ENCODE measurements around the gene GABPA.
A peak's percentile ranks its signal among the peaks of the same experiment; 100 is the strongest.

GABPA gene

DNA sequence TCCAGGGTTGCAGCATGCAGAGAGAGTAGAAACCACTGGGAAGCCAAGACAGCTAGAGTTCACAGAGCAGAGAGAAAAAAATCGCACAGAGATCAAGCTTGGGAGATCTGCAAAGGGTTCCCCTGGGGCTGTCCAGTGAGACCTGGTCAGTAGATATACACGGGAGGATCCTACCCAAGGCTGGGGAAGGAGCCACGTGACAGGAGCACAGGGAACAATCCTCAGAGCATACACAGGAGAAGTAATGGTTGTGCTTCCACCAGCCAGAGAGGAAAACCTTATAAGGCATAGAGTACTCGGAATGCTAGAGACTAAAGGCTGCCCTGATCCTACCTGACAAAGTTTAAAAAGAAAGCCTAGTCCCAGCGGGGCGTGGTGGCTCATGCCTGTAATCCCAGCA is 53.9 kb downstream of the GABPA start:
- Histone ChIP-seq H3K9ac (no peak overlapping the region), H3K27ac (no peak overlapping the region), H3K27me3 (no peaks in the 10 kb centered on the region), H4K20me1 (no peaks in the 10 kb centered on the region), H3K4me2 (no peak overlapping the region), H3K4me1 (peaks cover 5 to 12% (median 8%) of the 10 kb centered on the region in 10 experiments; a peak in 18 of 20 replicates), H3K4me3 (no peak overlapping the region), H3K36me3 (no peaks in the 10 kb centered on the region), H3K9me3 (replicated peaks in 1 of 11) (no peaks in the 10 kb centered on the region)
- TF ChIP-seq Cebpa-rat (IDR thresholded peaks at IDR 0.05): no peak

DNA sequence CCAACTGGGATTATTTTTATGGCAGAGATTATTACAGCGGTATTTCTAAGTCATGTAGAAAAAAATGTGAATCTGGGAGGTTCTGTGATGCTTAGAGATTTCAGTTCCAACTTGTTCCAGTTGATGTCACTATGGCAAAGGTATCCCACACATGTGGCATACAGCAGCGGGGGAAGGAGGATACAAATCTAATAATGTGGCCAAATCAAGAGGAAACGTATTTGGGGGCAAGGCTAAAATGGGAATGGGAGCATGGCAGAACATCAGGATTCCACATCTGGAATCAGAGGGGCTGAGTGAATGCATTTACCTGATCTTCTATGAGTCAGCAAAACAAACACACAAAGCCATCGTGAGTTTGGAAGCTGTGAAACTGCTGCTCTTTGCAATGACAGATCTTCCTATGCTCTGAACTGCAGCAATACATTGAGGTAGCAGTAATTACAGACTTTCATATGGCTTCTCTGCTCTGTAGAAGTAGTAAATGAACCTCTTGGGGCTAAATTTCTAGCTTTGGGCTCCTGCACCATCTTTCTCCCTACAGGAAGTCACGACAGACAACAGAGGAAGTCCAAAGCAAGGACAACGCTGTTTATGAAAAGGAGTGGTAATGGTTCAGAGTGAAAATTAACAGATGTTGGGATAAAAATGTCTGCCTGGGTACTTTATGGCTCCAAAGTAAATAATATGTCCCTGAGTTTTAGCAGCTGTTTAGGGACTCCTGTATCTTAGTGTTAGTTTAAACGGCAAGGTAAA is 55.5 kb downstream of the GABPA start:
- Histone ChIP-seq H3K36me3 (no peaks in the 10 kb centered on the region), H3K4me3 (peak overlapping the region in 9 of 10 experiments; percentile 9 to 60 (median 46); a peak in 16 of 20 replicates), H3K4me2 (peak overlapping the region; percentile 47 to 90 (median 73)), H3K9me3 (replicated peaks in 1 of 11) (no peaks in the 10 kb centered on the region), H3K4me1 (peaks cover 5 to 12% (median 8%) of the 10 kb centered on the region in 10 experiments; a peak in 18 of 20 replicates), H3K27me3 (no peaks in the 10 kb centered on the region), H3K9ac (peak overlapping the region in 10 of 11 experiments; percentile 1 to 60 (median 42); a peak in 12 of 22 replicates), H3K27ac (peak overlapping the region in 10 of 11 experiments; percentile 1 to 66 (median 52); a peak in 17 of 22 replicates), H4K20me1 (no peaks in the 10 kb centered on the region)
- no peak for TF ChIP-seq Cebpa-rat (IDR thresholded peaks at IDR 0.05)

DNA sequence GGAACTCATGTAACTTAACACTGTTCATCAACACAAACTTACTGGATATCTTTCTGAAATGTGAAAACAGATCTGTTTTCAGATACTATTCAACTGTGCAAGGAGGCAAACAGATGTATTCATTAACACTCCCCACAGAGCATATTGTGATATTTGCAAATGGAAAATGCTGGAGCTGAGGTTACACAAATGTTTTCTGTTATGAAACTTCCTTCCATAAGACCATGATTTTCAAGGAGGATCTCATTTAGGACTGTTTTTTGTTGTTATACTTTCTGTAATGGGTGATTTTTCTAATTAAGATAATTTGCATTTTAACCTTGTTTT is 56.1 kb downstream of the GABPA start:
- Histone ChIP-seq H3K27me3 (no peaks in the 10 kb centered on the region), H3K9me3 (replicated peaks in 1 of 11) (no peaks in the 10 kb centered on the region), H3K4me2 (peak overlapping the region; percentile 47 to 90 (median 73)), H3K4me1 (peaks cover 5 to 12% (median 8%) of the 10 kb centered on the region in 10 experiments; a peak in 18 of 20 replicates), H3K36me3 (no peaks in the 10 kb centered on the region), H3K9ac (peak overlapping the region in 3 of 11 experiments; percentile 26 to 42 (median 30); a peak in 3 of 22 replicates), H3K4me3 (peak overlapping the region in 2 of 10 experiments; percentile 45 to 46; a peak in 3 of 20 replicates), H4K20me1 (no peaks in the 10 kb centered on the region), H3K27ac (peak overlapping the region in 9 of 11 experiments; percentile 1 to 66 (median 53); a peak in 13 of 22 replicates)
- TF ChIP-seq Cebpa-rat (IDR thresholded peaks at IDR 0.05): no peak

DNA sequence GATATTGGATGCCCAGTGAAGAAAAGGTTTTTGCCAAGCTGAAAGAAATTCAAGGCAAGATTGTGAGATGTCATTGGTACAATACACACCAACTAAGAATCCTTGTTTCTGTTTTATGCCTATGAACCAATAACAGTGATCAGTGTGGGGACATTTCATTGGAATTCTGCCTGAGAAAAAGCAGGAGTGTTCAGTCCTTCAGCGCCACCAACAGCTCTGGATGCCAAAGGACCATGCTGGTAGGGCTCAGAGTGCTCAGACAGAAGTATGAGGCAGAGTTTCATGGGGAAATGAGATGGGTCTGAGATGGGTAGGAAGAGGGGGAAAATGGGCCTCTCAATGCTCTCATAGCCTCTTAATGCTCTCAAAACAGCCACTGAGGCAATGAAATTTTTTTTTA is 56.5 kb downstream of the GABPA start:
- no peaks in the 10 kb centered on the region for H3K9me3 ChIP-seq (replicated peaks in 1 of 11)
- TF ChIP-seq Cebpa-rat (IDR thresholded peaks at IDR 0.05): no peak
- no peaks in the 10 kb centered on the region for H4K20me1 ChIP-seq
- H3K4me1 ChIP-seq: peaks cover 5 to 12% (median 8%) of the 10 kb centered on the region in 10 experiments; a peak in 18 of 20 replicates
- H3K27ac ChIP-seq: no peak overlapping the region
- no peak overlapping the region for H3K4me2 ChIP-seq
- H3K36me3 ChIP-seq: no peaks in the 10 kb centered on the region
- no peak overlapping the region for H3K4me3 ChIP-seq
- H3K27me3 ChIP-seq: no peaks in the 10 kb centered on the region
- no peak overlapping the region for H3K9ac ChIP-seq

DNA sequence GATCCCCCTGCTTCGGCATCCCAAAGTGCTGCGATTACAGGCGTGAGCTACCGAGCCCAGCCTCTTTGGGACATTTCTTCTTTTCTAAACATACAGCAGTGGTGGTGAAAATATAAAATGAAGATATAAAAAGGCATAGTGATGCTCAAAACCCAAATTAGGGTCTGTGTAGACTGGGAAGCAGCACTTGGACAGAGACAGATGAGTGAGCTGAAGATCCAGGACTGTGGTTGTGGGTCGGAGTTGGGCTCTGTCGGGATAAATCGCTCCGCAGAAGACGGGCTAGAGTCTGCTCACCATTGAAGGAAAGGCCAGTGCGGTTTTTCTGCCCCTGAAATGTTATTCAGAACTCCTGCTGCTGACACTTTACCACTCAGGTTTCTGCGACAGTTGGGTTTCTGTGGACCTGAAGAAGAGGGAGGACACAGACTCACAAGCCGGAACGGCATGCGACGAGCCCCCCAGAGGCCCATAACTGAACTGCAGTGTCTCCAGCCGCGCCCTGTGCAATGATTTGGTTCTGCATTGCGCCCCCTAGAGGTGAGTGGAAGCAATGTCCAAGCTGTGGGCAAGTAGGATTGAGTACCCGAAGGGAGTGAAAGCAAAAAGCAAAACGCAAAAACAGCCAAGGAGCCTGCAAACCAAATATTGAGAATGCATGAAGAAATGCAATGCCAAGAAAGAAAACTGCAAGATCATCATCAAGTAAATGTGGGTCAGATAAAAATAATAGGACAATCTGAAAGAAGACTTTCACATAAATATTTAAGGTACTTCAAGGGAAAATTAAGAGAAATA is 66.6 kb downstream of the GABPA start:
- no peaks in the 10 kb centered on the region for H3K36me3 ChIP-seq
- H3K9ac ChIP-seq: no peak overlapping the region
- H3K4me1 ChIP-seq: no peaks in the 10 kb centered on the region
- TF ChIP-seq Cebpa-rat (IDR thresholded peaks at IDR 0.05): no peak
- H3K27me3 ChIP-seq: no peaks in the 10 kb centered on the region
- H3K27ac ChIP-seq: no peak overlapping the region
- H3K4me3 ChIP-seq: no peak overlapping the region
- H3K4me2 ChIP-seq: no peak overlapping the region
- no peaks in the 10 kb centered on the region for H3K9me3 ChIP-seq (replicated peaks in 1 of 11)
- no peaks in the 10 kb centered on the region for H4K20me1 ChIP-seq

DNA sequence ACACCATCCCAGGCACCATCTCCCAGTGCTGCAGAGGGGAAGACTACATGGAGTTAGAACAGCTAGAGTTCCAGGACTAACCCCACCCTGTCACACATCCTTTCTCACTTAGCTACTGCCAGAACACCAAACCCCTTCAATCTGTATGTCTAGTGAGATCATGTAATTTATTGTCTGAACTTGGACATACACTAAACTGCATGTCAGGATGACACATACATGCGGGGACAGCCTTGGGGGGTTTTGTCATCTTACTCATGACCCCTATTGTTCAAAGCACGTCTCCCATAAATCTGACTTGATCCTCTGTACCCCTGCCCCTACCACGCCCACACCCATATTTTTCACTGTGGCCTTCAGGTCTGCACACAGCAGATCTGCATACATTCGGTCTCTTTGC is 71.3 kb downstream of the GABPA start:
- Histone ChIP-seq H3K9me3 (replicated peaks in 1 of 11) (no peaks in the 10 kb centered on the region), H3K27me3 (no peaks in the 10 kb centered on the region), H3K4me3 (no peak overlapping the region), H3K36me3 (no peaks in the 10 kb centered on the region), H3K9ac (no peak overlapping the region), H3K4me1 (no peaks in the 10 kb centered on the region), H4K20me1 (no peaks in the 10 kb centered on the region), H3K27ac (no peak overlapping the region), H3K4me2 (no peak overlapping the region)
- TF ChIP-seq Cebpa-rat (IDR thresholded peaks at IDR 0.05): no peak

DNA sequence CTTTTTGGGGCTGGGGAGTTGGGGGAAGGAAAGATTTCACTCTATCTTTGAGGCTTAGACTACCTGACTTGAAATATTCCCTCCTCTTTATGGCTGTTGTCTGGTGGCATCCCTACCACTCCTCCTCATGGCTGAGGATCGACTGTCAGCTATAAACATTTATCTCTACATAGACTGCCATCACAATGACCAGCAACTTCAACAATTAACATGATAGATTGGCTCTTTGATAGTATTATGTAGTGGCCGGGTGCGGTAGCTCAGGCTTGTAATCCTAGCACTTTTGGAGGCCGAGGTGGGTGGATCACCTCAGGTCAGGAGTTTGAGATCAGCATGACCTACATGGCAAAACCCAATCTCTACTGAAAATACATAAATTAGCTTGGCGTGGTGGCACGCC is 72.4 kb downstream of the GABPA start:
- H3K27me3 ChIP-seq: no peaks in the 10 kb centered on the region
- H3K9me3 ChIP-seq (replicated peaks in 1 of 11): no peaks in the 10 kb centered on the region
- no peak overlapping the region for H3K27ac ChIP-seq
- TF ChIP-seq Cebpa-rat (IDR thresholded peaks at IDR 0.05): no peak
- no peak overlapping the region for H3K4me3 ChIP-seq
- H3K4me1 ChIP-seq: no peaks in the 10 kb centered on the region
- no peak overlapping the region for H3K4me2 ChIP-seq
- no peaks in the 10 kb centered on the region for H4K20me1 ChIP-seq
- no peaks in the 10 kb centered on the region for H3K36me3 ChIP-seq
- H3K9ac ChIP-seq: no peak overlapping the region

DNA sequence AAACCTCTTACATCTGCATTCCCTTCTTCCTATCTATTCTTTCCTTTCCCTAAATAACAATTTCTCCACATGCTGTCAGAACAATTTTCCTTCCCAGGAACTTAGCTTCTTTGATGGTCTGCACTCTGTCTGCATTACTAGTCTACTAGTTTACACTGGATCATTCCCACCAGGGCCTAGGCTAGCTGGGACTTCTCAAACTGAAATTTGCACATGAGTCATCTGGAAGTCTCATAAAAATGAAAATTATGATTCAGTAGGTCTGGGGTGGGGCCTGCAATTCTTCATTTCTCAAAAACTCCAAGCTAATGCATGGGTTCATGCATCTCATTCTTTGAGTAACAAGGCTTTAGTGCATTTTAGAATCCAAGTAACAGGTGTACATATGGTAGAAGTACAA is 74.2 kb downstream of the GABPA start:
- Histone ChIP-seq H3K9ac (no peak overlapping the region), H3K36me3 (no peaks in the 10 kb centered on the region), H3K27me3 (no peaks in the 10 kb centered on the region), H3K4me2 (no peak overlapping the region), H3K27ac (no peak overlapping the region), H3K9me3 (replicated peaks in 1 of 11) (peaks cover 0 to 4% (median 0%) of the 10 kb centered on the region in 11 experiments; a peak in 1 of 22 replicates), H3K4me3 (no peak overlapping the region), H4K20me1 (no peaks in the 10 kb centered on the region), H3K4me1 (no peaks in the 10 kb centered on the region; a peak in 1 of 20 replicates)
- no peak for TF ChIP-seq Cebpa-rat (IDR thresholded peaks at IDR 0.05)

DNA sequence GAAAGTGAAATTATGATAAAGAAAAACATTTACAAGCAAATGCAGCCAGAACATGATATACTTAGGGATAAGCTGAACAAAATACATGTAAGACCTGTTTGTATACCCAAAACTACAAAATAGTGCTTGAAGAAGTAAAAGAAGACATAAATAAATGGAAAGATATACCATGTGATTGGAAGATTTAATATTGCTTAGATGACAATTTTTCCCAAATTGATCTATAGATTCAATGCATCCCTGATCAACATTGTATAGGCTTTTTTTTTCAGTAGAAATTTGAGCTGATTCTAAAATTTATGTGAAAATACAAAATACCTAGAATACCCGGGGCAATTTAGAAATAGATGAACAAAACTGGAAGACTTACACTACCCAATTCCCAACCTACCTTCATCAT is 76.4 kb downstream of the GABPA start:
- Histone ChIP-seq H3K4me2 (no peak overlapping the region), H3K27ac (no peak overlapping the region), H3K36me3 (no peaks in the 10 kb centered on the region), H4K20me1 (no peaks in the 10 kb centered on the region), H3K9me3 (replicated peaks in 1 of 11) (peaks cover 0 to 4% (median 0%) of the 10 kb centered on the region in 11 experiments; a peak in 1 of 22 replicates), H3K27me3 (no peaks in the 10 kb centered on the region), H3K4me1 (no peaks in the 10 kb centered on the region; a peak in 1 of 20 replicates), H3K4me3 (no peak overlapping the region), H3K9ac (no peak overlapping the region)
- no peak for TF ChIP-seq Cebpa-rat (IDR thresholded peaks at IDR 0.05)
